ENCODE data around the gene MAT2B.

MAT2B gene

DNA sequence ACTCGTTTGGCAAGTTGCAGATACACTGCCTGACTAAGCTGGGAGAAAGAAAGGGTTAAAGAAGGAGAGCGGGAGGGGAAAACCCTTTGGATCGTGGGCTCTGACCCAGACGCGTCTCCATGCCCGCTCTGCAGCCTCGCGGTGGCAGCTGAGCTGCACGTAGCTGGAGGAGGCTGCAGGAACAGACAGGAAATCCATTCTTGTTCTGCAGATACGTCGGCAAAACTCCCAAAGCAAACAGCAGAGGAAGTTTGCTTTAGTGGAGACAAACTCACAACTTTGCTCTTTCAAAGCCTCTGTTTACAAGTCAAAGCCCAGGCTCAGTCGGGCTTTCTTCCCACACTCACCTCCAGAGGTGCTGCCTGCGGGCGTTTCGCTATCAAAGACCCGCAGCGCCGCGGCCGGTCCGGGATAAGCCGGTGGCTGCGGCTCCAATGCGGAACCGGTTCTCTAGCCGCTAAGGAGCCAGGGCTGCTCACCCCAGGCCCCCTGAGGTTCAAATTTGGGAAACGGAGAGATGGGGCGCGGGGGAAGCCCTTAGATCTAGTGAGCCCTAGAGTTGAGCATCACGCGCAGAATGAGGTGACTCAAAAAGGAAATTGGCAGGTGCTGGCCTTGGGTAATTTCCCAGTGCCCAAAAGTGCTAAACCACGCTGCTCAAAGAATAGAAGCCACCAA, 60.7 kb downstream of the MAT2B start:
- peak overlapping the region; percentile 58 for H3K27ac ChIP-seq
- TF ChIP-seq, protein P1, sequence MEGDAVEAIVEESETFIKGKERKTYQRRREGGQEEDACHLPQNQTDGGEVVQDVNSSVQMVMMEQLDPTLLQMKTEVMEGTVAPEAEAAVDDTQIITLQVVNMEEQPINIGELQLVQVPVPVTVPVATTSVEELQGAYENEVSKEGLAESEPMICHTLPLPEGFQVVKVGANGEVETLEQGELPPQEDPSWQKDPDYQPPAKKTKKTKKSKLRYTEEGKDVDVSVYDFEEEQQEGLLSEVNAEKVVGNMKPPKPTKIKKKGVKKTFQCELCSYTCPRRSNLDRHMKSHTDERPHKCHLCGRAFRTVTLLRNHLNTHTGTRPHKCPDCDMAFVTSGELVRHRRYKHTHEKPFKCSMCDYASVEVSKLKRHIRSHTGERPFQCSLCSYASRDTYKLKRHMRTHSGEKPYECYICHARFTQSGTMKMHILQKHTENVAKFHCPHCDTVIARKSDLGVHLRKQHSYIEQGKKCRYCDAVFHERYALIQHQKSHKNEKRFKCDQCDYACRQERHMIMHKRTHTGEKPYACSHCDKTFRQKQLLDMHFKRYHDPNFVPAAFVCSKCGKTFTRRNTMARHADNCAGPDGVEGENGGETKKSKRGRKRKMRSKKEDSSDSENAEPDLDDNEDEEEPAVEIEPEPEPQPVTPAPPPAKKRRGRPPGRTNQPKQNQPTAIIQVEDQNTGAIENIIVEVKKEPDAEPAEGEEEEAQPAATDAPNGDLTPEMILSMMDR (IDR thresholded peaks at IDR 0.05), result peak; percentile 45
- TF ChIP-seq ZFX (IDR thresholded peaks at IDR 0.05; ENCODE audit: borderline replicate concordance), result no peak

DNA sequence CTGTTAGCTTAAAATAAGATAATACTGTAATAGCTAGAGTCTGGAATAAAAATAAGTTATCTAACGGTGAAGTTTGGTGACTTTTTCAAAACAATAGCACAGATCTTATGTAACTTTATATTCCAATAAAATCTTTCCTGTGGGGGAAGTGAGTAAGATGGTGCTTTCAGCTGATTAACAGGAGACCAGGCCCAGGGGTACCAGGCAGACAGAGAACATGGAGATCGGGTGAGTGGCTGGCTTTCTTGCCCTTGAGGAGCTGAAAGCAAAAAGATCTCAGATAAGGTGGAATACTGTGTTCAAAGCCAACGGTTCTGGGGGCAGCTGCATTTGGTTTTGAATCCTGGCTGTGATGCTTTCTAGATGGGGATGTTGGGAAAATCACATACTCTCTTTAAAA, 61.3 kb downstream of the MAT2B start:
- H3K27ac ChIP-seq, result no peak overlapping the region; the same call in 1 of the 2 replicates
- TF ChIP-seq, protein P1 (IDR thresholded peaks at IDR 0.05), result no peak
- TF ChIP-seq ZFX (IDR thresholded peaks at IDR 0.05; ENCODE audit: borderline replicate concordance), result no peak

DNA sequence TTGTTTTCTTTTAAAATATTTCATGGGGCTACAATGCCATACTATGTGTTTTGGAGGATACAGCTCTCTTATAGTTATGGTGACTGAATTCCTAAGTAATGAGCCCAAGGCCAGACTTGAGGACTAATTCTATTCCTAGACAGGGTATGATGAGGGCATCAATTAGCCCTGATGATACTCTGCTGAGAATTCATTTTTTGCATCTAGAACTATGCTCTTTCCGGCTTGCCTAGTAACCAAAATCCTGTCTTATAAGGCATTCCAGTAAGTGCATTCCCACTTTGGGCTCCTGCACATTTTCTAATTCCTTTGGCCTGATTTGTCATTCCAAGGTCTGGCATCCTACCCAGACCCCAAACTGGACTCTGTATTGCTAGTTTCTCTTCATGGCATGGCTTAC, 62.4 kb downstream of the MAT2B start:
- TF ChIP-seq ZFX (IDR thresholded peaks at IDR 0.05; ENCODE audit: borderline replicate concordance), result no peak
- TF ChIP-seq, protein P1 (IDR thresholded peaks at IDR 0.05), result no peak
- no peak overlapping the region for H3K27ac ChIP-seq

Measured in 22Rv1 (cell line).